GM19328 (cell line): ENCODE measurements around the gene CFAP99.

Source experiments
- ATAC-seq: cut with Tn5 transposase; IDR thresholded peaks from one replicate; pipeline ENCODE4 v1.9.1; 2021; ENCODE audit warnings: mild to moderate bottlenecking, moderate library complexity; ENCODE audit not compliant: unreplicated experiment

Gene CFAP99

DNA sequence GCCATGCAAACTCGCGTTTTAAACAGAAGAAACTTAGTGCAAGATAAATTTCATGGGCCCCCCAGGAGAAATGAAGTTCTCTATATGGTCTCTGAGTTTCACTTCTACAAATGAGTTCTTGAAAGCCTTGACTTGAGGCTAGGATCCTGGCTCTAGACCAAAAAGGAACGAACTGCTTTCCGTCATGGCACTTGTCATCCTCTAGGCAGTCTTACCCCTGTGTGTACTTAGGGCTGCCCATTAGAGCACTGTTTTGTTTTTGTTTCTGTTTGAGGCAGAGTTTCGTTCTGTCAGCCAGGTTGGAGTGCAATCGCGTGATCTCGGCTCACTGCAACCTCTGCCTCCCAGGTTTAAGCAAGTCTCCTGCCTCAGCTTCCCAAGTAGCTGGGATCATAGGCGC is 79.2 kb downstream of the CFAP99 start:
- ATAC-seq = peak; percentile 85

DNA sequence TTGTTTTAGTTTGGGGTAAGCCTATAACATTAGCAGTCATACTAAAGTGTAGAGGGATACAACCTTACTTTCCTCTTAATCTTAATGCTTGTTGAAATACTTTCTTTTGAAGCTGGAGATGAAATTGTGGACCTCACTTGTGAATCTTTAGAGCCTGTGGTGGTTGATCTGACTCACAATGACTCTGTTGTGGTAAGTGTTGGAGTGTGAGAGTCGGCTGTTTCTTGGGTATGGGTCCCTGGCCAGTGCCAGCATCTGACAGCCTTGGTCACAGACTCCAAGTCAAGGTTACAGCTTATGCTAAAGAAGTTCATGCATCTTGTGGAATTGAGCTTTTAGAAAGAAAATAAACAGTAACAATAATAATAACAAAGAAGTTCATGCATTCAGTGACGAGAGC is 81.8 kb downstream of the CFAP99 start:
- no peak for ATAC-seq

DNA sequence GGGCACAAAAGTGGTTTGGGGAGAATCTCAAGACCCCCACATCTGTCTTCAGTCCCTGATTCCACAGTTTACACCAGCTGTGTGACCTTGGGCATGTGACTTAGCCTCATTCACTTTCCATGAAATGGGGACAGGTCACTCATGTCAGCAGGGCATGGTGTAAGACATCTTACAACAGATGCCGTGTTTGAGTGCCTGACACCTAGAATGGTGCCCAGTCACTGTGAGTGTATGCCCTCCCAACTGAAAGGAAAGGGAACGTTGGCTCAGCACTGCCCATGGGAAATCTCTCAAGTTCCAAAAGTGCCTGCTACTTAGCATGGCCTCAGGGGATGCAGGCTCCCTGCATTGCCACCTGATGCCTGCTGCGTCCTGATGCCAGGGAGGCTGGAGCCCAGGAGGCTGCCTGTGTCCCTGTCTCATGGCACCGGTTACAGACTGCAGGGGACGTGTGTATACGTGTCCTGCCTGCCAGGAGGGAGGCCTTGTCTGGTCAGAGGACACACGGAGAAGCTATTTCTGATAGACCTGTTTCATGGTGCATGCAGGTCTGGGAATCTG is 82.4 kb downstream of the CFAP99 start:
- ATAC-seq = no peak

DNA sequence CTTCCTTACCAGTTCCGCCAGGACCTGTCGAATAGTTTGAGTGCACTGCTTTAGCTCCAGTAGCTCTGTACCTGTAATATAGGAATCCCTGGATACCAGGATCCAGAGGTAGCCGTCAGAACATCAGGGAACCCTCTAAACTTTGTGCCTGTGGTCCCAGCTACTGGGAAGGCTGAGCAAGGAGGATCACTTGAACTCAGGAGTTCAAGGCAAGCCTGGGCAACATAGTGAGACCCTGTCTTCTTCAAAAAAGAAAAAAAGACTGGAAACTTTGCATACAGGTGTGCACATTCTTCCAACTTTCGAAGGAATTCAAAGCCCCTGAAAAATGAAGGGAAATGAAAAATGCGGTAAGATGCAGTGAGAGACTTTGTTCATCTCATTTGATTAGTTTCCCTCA is 85.1 kb downstream of the CFAP99 start:
- no peak for ATAC-seq

DNA sequence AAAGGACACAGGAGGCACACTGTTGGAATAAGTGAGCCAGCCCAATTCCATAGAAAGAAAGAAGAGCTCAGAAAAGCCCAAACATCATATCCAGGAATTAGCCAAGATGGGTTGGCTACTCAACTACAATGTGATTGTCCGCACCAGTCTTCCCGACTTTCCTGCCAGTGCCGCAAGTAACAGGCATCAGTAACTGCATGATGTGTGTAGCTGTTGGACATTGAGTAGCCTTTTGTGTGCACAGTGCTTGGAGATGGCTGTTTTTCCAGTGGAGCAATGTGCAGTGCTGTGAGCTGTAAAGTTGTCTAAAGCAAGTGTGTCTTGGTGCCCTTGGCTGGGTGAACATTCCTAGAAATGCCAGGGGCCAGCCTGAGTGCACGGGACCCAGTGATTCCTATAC is 88.5 kb downstream of the CFAP99 start:
- ATAC-seq = no peak

DNA sequence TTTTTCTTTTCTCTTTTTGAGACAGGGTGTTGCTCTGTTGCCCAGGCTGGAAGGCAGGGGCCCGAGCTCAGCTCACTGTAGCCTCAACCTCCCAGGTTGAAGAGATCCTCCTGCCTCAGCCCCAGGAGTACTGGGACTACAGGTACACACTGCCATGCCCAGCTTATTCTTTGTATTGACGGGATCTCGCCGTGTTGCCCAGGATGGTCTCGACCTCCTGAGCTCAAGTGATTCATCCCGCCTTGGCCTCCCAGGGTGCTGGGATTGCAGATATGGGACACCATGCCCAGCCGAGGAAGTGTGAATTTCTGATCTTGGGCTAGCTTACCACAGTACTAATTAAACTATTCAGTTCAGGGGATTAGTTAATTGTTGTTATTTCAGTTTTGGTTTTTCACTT is 89.1 kb downstream of the CFAP99 start:
- ATAC-seq = no peak

DNA sequence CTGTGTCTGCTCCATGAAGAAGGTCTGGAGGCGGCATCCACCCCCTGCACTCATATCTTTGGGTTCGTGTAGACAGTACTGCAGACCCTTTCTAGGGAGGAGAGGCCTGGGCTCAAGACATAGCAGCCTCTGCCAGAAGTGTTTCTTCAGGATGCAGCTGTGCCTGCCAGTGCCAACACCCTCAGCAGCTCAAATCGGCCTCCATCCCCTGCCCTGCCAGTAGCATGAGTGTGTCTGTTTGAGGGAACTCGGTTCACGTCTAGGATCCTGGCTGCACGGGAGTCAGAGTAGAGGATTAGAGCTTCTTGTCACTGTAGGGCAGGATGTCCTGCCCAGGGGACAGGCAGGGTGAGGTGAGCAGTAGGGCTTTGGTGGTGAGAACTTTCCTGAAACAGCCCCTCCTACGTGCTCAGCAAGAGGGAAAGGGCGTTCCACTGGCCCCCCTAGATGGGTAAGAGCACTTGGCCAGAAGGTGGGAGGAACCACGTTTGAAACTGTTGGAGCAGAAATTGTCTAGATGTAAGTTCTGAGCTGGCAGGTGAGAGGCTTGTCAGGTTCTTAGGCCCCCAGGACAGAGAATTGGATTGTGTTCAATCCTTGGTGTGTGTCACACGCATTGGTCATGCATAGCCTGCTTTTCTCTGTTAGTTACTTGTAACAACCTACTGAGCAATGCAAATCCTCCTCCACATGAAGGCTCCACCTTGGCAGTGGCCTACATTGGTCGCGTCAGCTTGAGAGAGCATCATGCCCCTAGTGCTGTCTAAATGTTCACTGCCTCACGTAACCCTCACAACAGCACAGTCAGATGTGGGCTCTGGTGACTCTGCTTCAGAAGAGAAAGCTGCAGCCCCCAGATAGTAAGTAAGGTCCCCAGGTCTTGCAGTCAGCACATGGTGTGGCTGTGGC is 91.8 kb downstream of the CFAP99 start:
- no peak for ATAC-seq

DNA sequence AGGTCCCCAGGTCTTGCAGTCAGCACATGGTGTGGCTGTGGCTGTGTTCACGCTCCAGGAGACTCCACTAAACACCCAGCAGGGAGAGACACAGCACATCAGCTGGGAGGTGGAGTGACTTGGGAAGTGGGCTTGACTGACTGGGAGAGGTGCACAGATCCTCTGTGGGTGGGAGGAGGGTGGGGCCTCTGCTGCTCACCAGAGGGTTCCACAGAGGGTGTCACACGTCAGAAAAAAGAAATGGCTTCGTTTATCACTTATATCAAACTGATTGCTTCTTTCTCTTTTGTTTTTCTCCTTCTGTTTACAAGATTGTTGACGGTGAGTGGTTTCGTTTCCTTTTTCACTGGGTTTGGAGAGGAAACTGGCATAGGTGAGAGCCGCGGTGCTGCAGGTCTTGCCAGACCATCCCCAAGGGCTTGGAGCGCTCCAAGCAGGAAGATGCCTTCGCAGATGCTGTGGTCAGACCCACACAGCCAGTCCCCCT is 92.9 kb downstream of the CFAP99 start:
- no peak for ATAC-seq
